H1 (cell line): ENCODE measurements around the gene C5AR1. TPM values are rescaled to one million over a fixed set of nuclear protein-coding genes. Genes with fewer than 3 reads are reported as not detected.

Experiments used
- CTCF ChIA-PET: fragments of 300-600 bp; sonication (Branson Sonifier 250); formaldehyde crosslinking; loops from one replicate; lab custom pipeline; 2021; ENCODE audit not compliant: partially characterized antibody; lab: Charles Lee
- POLR2A ChIA-PET: fragments of 300-600 bp; sonication (Branson Sonifier 250); formaldehyde crosslinking; loops from one replicate; lab custom pipeline; 2021; ENCODE audit warnings: inconsistent platforms; ENCODE audit not compliant: partially characterized antibody; lab: Charles Lee
- DNase-seq, 2 experiments: peaks; one replicate each; pipeline versions ENCODE4 v3.0.0 to v3.0.0-alpha.2; 2010 to 2022; ENCODE audit warnings: low spot score in 2 of 2, low read depth in 1 of 2, mixed read lengths in 1 of 2
- FAIRE-seq: peaks from 2 replicates; lab custom pipeline; 2011; peaks lifted over from hg19 to GRCh38; lab: Jason Lieb, UNC
- H2AFZ ChIP-seq: 2 replicates; pipeline ENCODE4 v1.8.1; 2012; ENCODE audit warnings: low read length, inconsistent platforms
- H2AK5ac ChIP-seq: 2 replicates; pipeline ENCODE4 v1.6.1; 2013; ENCODE audit warnings: low read depth, low read length
- H2BK120ac ChIP-seq: replicated peaks from 2 replicates; pipeline ENCODE3; 2013; ENCODE audit warnings: low read depth, low read length, inconsistent platforms
- H2BK12ac ChIP-seq: 2 replicates; pipeline ENCODE4 v1.6.1; 2013; ENCODE audit warnings: low read depth, low read length
- H2BK15ac ChIP-seq: 2 replicates; pipeline ENCODE4 v1.6.1; 2013; ENCODE audit warnings: low read length
- H2BK20ac ChIP-seq: 2 replicates; pipeline ENCODE4 v1.6.1; 2013; ENCODE audit warnings: low read length
- H2BK5ac ChIP-seq: 2 replicates; pipeline ENCODE4 v1.6.1; 2013; ENCODE audit warnings: low read depth, low read length
- H3K14ac ChIP-seq: 2 replicates; pipeline ENCODE4 v1.6.1; 2013; ENCODE audit warnings: inconsistent platforms; ENCODE audit not compliant: insufficient read length
- H3K18ac ChIP-seq: 2 replicates; pipeline ENCODE4 v1.6.1; 2013; ENCODE audit warnings: low read length; ENCODE audit errors: extremely low read depth
- H3K23ac ChIP-seq: 2 replicates; pipeline ENCODE4 v1.6.1; 2013; ENCODE audit warnings: inconsistent platforms; ENCODE audit not compliant: insufficient read length
- H3K23me2 ChIP-seq: 2 replicates; pipeline ENCODE4 v1.6.1; 2013; ENCODE audit warnings: low read depth, low read length
- H3K27ac ChIP-seq: 2 replicates; pipeline ENCODE4 v1.6.1; 2011; ENCODE audit warnings: low read depth, low read length, inconsistent platforms
- H3K27me3 ChIP-seq, 4 experiments: replicated peaks in 1 of 4; 1 replicate in 1 of 4; 2 replicates in 3 of 4; pipeline versions ENCODE4 v1.6.1 to v1.8.1; 2011 to 2013; ENCODE audit warnings: low read length in 3 of 4, mild to moderate bottlenecking in 3 of 4, inconsistent platforms in 2 of 4, mixed read lengths in 2 of 4, moderate library complexity in 1 of 4; ENCODE audit not compliant: control insufficient read depth in 3 of 4, insufficient read depth in 3 of 4; ENCODE audit errors: extremely low read depth in 1 of 4
- H3K36me3 ChIP-seq, 4 experiments: 2 replicates each; pipeline versions ENCODE4 v1.6.1 to v1.8.1; 2011 to 2013; ENCODE audit warnings: mild to moderate bottlenecking in 4 of 4, low read length in 3 of 4, moderate library complexity in 2 of 4, control low read depth in 1 of 4, inconsistent platforms in 1 of 4; ENCODE audit not compliant: insufficient read depth in 4 of 4, control insufficient read depth in 2 of 4
- H3K4ac ChIP-seq: replicated peaks from 2 replicates; pipeline ENCODE3; 2013; ENCODE audit warnings: low read length, low read depth, mixed read lengths, inconsistent platforms; ENCODE audit not compliant: insufficient read length
- H3K4me1 ChIP-seq, 4 experiments: replicated peaks in 1 of 4; 1 replicate in 1 of 4; 2 replicates in 3 of 4; pipeline versions ENCODE4 v1.6.1 to v1.8.1; 2011 to 2013; ENCODE audit warnings: low read length in 3 of 4, inconsistent platforms in 2 of 4, mixed read lengths in 1 of 4; ENCODE audit not compliant: insufficient read depth in 4 of 4, control insufficient read depth in 3 of 4
- H3K4me2 ChIP-seq, 2 experiments: 2 replicates each; pipeline versions ENCODE4 v1.6.1 to v1.8.1; 2011 to 2013; ENCODE audit warnings: low read depth in 2 of 2, low read length in 2 of 2, control low read depth in 1 of 2, inconsistent platforms in 1 of 2, mild to moderate bottlenecking in 1 of 2; ENCODE audit not compliant: insufficient read depth in 1 of 2
- H3K4me3 ChIP-seq, 4 experiments: fragments of 200-600, 300-600 bp in 1 of 4; sonication (generic), shearing (Covaris generic), sonication (Bioruptor Twin) in 1 of 4; 2 replicates each; pipeline versions ENCODE4 v1.5.1 to v1.8.1; 2011 to 2016; ENCODE audit warnings: low read length in 4 of 4, low read depth in 3 of 4, control low read depth in 2 of 4, inconsistent platforms in 2 of 4, mild to moderate bottlenecking in 2 of 4, mixed read lengths in 1 of 4, moderate library complexity in 1 of 4; ENCODE audit not compliant: insufficient read depth in 2 of 4; ENCODE audit errors: extremely low read depth in 1 of 4
- H3K56ac ChIP-seq: replicated peaks from 2 replicates; pipeline ENCODE3; 2013; ENCODE audit warnings: low read depth, mild to moderate bottlenecking, mixed read lengths, low read length, inconsistent platforms; ENCODE audit not compliant: insufficient read length
- H3K79me1 ChIP-seq: 2 replicates; pipeline ENCODE4 v1.6.1; 2013; ENCODE audit warnings: low read depth, low read length, control low read depth
- H3K79me2 ChIP-seq, 2 experiments: 2 replicates each; pipeline versions ENCODE4 v1.6.1 to v1.8.1; 2012 to 2013; ENCODE audit warnings: low read length in 2 of 2, mild to moderate bottlenecking in 2 of 2, inconsistent platforms in 1 of 2; ENCODE audit not compliant: insufficient read depth in 2 of 2, control insufficient read depth in 1 of 2
- H3K9ac ChIP-seq, 4 experiments: replicated peaks in 1 of 4; 1 replicate in 1 of 4; 2 replicates in 3 of 4; pipeline versions ENCODE4 v1.6.1 to v1.8.1; 2011 to 2013; ENCODE audit warnings: low read depth in 3 of 4, low read length in 3 of 4, control low read depth in 2 of 4, mild to moderate bottlenecking in 2 of 4, moderate library complexity in 2 of 4, inconsistent platforms in 1 of 4; ENCODE audit errors: extremely low read depth in 1 of 4
- H3K9me3 ChIP-seq, 2 experiments: 2 replicates each; pipeline versions ENCODE4 v1.6.1 to v1.8.1; 2012 to 2013; ENCODE audit warnings: mild to moderate bottlenecking in 2 of 2, moderate library complexity in 2 of 2, control low read depth in 1 of 2, inconsistent platforms in 1 of 2, low read depth in 1 of 2, low read length in 1 of 2, mixed read lengths in 1 of 2; ENCODE audit not compliant: insufficient read depth in 2 of 2
- H4K20me1 ChIP-seq, 2 experiments: replicated peaks in 1 of 2; 2 replicates each; pipeline versions ENCODE3 to v1.8.1; 2011 to 2013; ENCODE audit warnings: inconsistent platforms in 2 of 2, low read length in 2 of 2, mild to moderate bottlenecking in 1 of 2; ENCODE audit not compliant: insufficient read depth in 2 of 2, control insufficient read depth in 1 of 2
- H4K5ac ChIP-seq: 2 replicates; pipeline ENCODE4 v1.6.1; 2013; ENCODE audit warnings: low read length, low read depth, mixed read lengths, inconsistent platforms; ENCODE audit not compliant: insufficient read length
- H4K8ac ChIP-seq: 2 replicates; pipeline ENCODE4 v1.8.0; 2013; ENCODE audit warnings: mild to moderate bottlenecking, moderate library complexity, low read length, inconsistent platforms; ENCODE audit not compliant: insufficient read depth; ENCODE audit errors: extremely low read depth
- H4K91ac ChIP-seq: replicated peaks from 2 replicates; pipeline ENCODE3; 2013; ENCODE audit warnings: low read length, mixed read lengths, inconsistent platforms; ENCODE audit not compliant: insufficient read length
- ATF3 ChIP-seq: IDR thresholded peaks from 2 replicates; pipeline ENCODE4 v1.6.1; 2011; ENCODE audit warnings: low read depth, mild to moderate bottlenecking, low read length; ENCODE audit not compliant: insufficient read depth
- BACH1 ChIP-seq: IDR thresholded peaks from 2 replicates; pipeline ENCODE4 v1.6.1; 2012; ENCODE audit warnings: low read length, improper control_type of control experiment
- CREB1 ChIP-seq: IDR thresholded peaks from 2 replicates; pipeline ENCODE4 v1.6.1; 2012; ENCODE audit warnings: inconsistent platforms
- RFX5 ChIP-seq: IDR thresholded peaks from 2 replicates; pipeline ENCODE4 v1.6.1; 2011; ENCODE audit warnings: low read depth, low read length, improper control_type of control experiment, borderline replicate concordance
- SIRT6 ChIP-seq: IDR thresholded peaks from one replicate; pipeline ENCODE4 v1.7.1; 2012; ENCODE audit warnings: low read length, inconsistent platforms
- YY1 ChIP-seq: IDR thresholded peaks from 2 replicates; pipeline ENCODE4 v1.6.1; 2011; ENCODE audit warnings: low read depth, mild to moderate bottlenecking, low read length
- ZNF274 ChIP-seq: IDR thresholded peaks from 2 replicates; pipeline ENCODE4 v1.7.0; 2012; ENCODE audit warnings: low read length, borderline replicate concordance; ENCODE audit errors: extremely low read depth
- WGBS, 2 experiments: shearing (Covaris generic) in 1 of 2; methylation state at CpG; one replicate each; pipeline versions ENCODE4 v1.1.6 to v1.1.7; 2013 to 2015; ENCODE audit warnings: low lambda C conversion rate in 2 of 2, mixed read lengths in 2 of 2, inconsistent platforms in 1 of 2, low coverage in 1 of 2, missing lambda C conversion rate in 1 of 2; ENCODE audit not compliant: insufficient replicate concordance in 2 of 2, insufficient coverage in 1 of 2, insufficient read length in 1 of 2; ENCODE audit errors: extremely low coverage in 1 of 2, missing lambda C conversion rate in 1 of 2; 5-methylcytosine and 5-hydroxymethylcytosine counted together
- polyA plus RNA-seq, 7 experiments: library from polyadenylated mRNA; depleted of rRNA in 3 of 7; stranded (reverse) in 5 of 7; unstranded in 2 of 7; fragments of >200 nt in 5 of 7; fragments of 200-250 nt in 2 of 7; gene quantifications; 1 replicate in 5 of 7; 2 replicates in 1 of 7; 4 replicates in 1 of 7; pipeline versions ENCODE4 v1.2.1 to v1.2.3, GENCODE V29; 2011 to 2013; ENCODE audit warnings: missing spikeins in 2 of 7, mixed read lengths in 2 of 7
- total RNA-seq: library from RNA; stranded (reverse); fragmentation: NEBNext Ultra II Directional; extraction: Animal tissue kit (Norgen Biotek cat#: 25700); gene quantifications from 2 replicates; pipeline ENCODE4 v1.2.1, GENCODE V29; 2021
- TF ChIP-seq, protein P1 (sequence below): IDR thresholded peaks from 2 replicates; pipeline ENCODE4 v1.6.1; 2011; ENCODE audit warnings: low read length, improper control_type of control experiment

C5AR1 gene
- total and polyA plus RNA-seq, 2 of the 8 experiments (the other 6 are each of a cell fraction or from before 2014, with no cell fraction given) = 0.20 TPM; not detected in 1

DNA sequence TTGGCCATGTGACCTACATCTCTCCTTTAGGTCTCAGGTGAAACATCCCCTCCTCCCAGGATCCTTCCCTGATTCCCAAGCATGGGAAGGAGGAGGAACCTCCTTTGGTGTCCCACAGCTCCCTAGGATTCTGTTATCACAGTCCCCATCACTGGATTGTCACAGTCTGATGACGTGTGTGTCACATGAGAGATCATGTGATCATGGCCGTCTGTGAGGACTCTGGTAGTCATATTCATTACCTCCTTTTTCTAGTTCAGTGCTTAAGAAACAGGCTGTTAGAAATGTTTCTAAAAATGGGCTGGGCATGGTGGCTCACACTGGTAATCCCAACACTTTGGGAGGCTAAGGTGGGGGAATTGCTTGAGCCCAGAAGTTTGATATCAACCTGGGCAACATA, 42.4 kb downstream of the C5AR1 start:
- no peak overlapping the region for H2BK15ac ChIP-seq
- H2BK5ac ChIP-seq = no peak overlapping the region
- peak overlapping the region in 1 of 4 experiments; percentile 19; a peak in 2 of 7 replicates for H3K9ac ChIP-seq
- ChIA-PET POLR2A (interaction anchor here (1.0 kb wide), 1 partner anchor 31 kb away, joined by 4 read pairs; no protein-coding TSS in a partner anchor), CTCF (interaction anchor here (0.6 to 2.2 kb wide), 7 partner anchors 10 to 87 kb away, joined by 3 to 13 read pairs (median 3); no protein-coding TSS in a partner anchor)
- no peak overlapping the region for H3K56ac ChIP-seq
- FAIRE-seq (no peak), DNase-seq (no peak)
- H2BK120ac ChIP-seq = no peak overlapping the region
- no peak overlapping the region for H3K23ac ChIP-seq
- no peak overlapping the region for H2AK5ac ChIP-seq
- H3K79me1 ChIP-seq = peaks cover 9% of the 10 kb centered on the region
- H4K20me1 ChIP-seq = peaks cover 3 to 6% of the 10 kb centered on the region in 2 experiments
- peak overlapping the region; percentile 41; the same call in 1 of the 2 replicates for H3K27ac ChIP-seq
- 94% methylated on average over 2 of the region's 2 CpGs; no CpG with 5 or more reads in 1 of the 2 experiments for WGBS, 2 experiments
- no peak overlapping the region for H3K14ac ChIP-seq
- H3K4me3 ChIP-seq = peak overlapping the region in 1 of 4 experiments; percentile 20; a peak in 2 of 8 replicates
- no peak overlapping the region for H4K5ac ChIP-seq
- no peaks in the 10 kb centered on the region for H3K9me3 ChIP-seq
- H2BK12ac ChIP-seq = no peak overlapping the region
- H3K4me2 ChIP-seq = peak overlapping the region; percentile 5 to 9; a peak in 1 of 4 replicates
- no peak overlapping the region for H3K18ac ChIP-seq
- peaks cover 8% of the 10 kb centered on the region for H3K23me2 ChIP-seq
- no peak overlapping the region for H2AFZ ChIP-seq
- H3K27me3 ChIP-seq = peaks cover 0 to 3% (median 0%) of the 10 kb centered on the region in 4 experiments; a peak in 2 of 7 replicates
- H4K8ac ChIP-seq = no peak overlapping the region
- TF ChIP-seq BACH1 (no peak), YY1 (no peak), SIRT6 (no peak), RFX5 (no peak), ZNF274 (no peak), ATF3 (peak; percentile 61; the same call in 1 of the 2 replicates), CREB1 (0 out of 2 replicates have a peak, but pooled peaks have one; percentile 51)
- TF ChIP-seq, protein P1, sequence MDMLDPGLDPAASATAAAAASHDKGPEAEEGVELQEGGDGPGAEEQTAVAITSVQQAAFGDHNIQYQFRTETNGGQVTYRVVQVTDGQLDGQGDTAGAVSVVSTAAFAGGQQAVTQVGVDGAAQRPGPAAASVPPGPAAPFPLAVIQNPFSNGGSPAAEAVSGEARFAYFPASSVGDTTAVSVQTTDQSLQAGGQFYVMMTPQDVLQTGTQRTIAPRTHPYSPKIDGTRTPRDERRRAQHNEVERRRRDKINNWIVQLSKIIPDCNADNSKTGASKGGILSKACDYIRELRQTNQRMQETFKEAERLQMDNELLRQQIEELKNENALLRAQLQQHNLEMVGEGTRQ = peak; percentile 81
- H4K91ac ChIP-seq = no peak overlapping the region
- peaks cover 0 to 7% (median 2%) of the 10 kb centered on the region in 4 experiments; a peak in 4 of 7 replicates for H3K4me1 ChIP-seq
- H3K36me3 ChIP-seq = peaks cover 24 to 46% (median 36%) of the 10 kb centered on the region in 4 experiments
- no peak overlapping the region for H2BK20ac ChIP-seq
- H3K4ac ChIP-seq = no peak overlapping the region
- H3K79me2 ChIP-seq = peaks cover 0 to 33% of the 10 kb centered on the region in 2 experiments; a peak in 3 of 4 replicates
